ENCODE data around the gene SH3BP5L. TPM values are rescaled to one million over a fixed set of nuclear protein-coding genes. Genes with fewer than 3 reads are reported as not detected.

Gene SH3BP5L
- total and polyA plus RNA-seq, 2 of the 13 experiments (the other 11 are each of a cell fraction or from before 2014, with no cell fraction given): 10.3 to 14.9 TPM

GRCh38 chr1:248873409-248873992 is 47.8 kb upstream of the SH3BP5L start (continued):
- TF ChIP-seq PRDM4 (CRISPR knock-in tag; IDR thresholded peaks at IDR 0.05; ENCODE audit: borderline replicate concordance) (peak; percentile 82; the same call in 1 of the 2 replicates), ZSCAN31 (CRISPR knock-in tag; IDR thresholded peaks at IDR 0.05; ENCODE audit: low read depth) (no peak), ZFP91 (CRISPR knock-in tag; IDR thresholded peaks at IDR 0.05; ENCODE audit: borderline replicate concordance) (peak; percentile 92; the same call in 1 of the 2 replicates), MAX (IDR thresholded peaks at IDR 0.05) (0 out of 2 replicates have a peak, but pooled peaks have one; percentile 0), FOXP1 (IDR thresholded peaks at IDR 0.05) (no peak), FOXP1 (CRISPR knock-in tag; IDR thresholded peaks at IDR 0.05) (peak; percentile 34; the same call in 1 of the 2 replicates), HNF4A (CRISPR knock-in tag; IDR thresholded peaks at IDR 0.05) (no peak), CHD2 (IDR thresholded peaks at IDR 0.05; ENCODE audit: low read depth, low read length) (peak; percentile 76), RFX5 (IDR thresholded peaks at IDR 0.05; ENCODE audit: low read depth, low read length) (peak; percentile 51; the same call in 1 of the 2 replicates), ZNF704 (CRISPR knock-in tag; IDR thresholded peaks at IDR 0.05; ENCODE audit: borderline replicate concordance) (no peak), ARHGAP35 (CRISPR knock-in tag; IDR thresholded peaks at IDR 0.05; ENCODE audit: borderline replicate concordance) (0 out of 2 replicates have a peak, but pooled peaks have one; percentile 44), HIVEP1 (CRISPR knock-in tag; IDR thresholded peaks at IDR 0.05) (peak; percentile 82), ZBTB20 (CRISPR knock-in tag; IDR thresholded peaks at IDR 0.05; ENCODE audit: borderline replicate concordance, low read depth) (no peak), GPN1 (CRISPR knock-in tag; IDR thresholded peaks at IDR 0.05; ENCODE audit: borderline replicate concordance) (no peak), MAZ (IDR thresholded peaks at IDR 0.05; ENCODE audit: borderline replicate concordance, low read depth, low read length) (peak; percentile 20; the same call in 1 of the 2 replicates), MAZ (CRISPR knock-in tag; IDR thresholded peaks at IDR 0.05; ENCODE audit: low read depth) (peak; percentile 28; the same call in 1 of the 2 replicates), RFXANK (CRISPR knock-in tag; IDR thresholded peaks at IDR 0.05) (peak; percentile 65; the same call in 1 of the 2 replicates), PAXIP1 (CRISPR knock-in tag; conservative IDR thresholded peaks at IDR 0.05) (no peak), HOXA7 (CRISPR knock-in tag; IDR thresholded peaks at IDR 0.05) (no peak)
